Limb (tissue), 2 donors: ENCODE measurements around the gene ABR.
"Not testable (repeated sequence)": the region's sequence is repeated elsewhere in the genome, so short reads cannot be mapped to it uniquely, and the experiment has no call there.

Experiments used
- DNase-seq, 2 donors: peaks; one replicate each; pipeline ENCODE4 v3.0.0-alpha.2; 2016; ENCODE audit errors: extremely low spot score in 2 of 2

Gene ABR

GRCh38 chr17:995324-995723, 184.5 kb downstream of the ABR start:
- not testable (repeated sequence) for DNase-seq

DNA sequence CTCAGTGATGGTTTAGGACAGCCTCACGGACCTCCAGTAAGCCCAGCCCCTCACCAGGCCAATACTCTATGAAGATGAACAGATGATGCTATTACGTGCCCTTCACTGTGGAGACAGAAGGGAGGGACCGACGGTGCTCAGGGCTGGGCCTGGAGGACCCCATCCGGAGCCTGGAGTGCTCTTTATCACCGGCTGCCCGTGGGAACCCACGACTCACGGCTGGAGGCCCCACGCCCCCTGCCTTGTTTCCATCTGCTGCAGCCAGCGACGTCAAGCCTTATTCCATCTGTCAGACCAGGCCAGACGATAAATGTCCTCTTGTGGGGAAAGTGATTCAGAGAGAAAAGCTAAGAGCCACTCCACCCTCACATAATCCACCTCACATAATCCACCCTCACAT, 186.8 kb downstream of the ABR start:
- no peak for DNase-seq

DNA sequence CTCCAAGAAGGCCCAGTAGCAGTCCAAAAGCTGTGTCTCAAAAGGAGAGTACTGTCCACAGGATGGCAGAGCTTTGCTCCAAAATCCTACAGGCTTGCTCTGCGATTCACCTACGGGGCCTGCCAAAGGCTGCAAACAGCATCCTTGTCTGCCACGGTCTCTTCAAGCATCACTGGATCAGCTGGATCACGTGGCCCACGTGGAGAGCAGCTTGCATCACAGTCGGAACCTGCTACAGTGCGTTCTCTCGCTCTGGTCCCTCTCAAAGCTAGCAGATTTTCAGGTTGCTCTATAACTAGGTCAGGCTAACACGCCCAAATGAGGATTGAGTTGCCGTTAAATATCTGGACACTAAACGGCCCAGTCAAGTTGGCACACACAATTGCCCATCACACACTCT, 191.2 kb downstream of the ABR start:
- no peak for DNase-seq

DNA sequence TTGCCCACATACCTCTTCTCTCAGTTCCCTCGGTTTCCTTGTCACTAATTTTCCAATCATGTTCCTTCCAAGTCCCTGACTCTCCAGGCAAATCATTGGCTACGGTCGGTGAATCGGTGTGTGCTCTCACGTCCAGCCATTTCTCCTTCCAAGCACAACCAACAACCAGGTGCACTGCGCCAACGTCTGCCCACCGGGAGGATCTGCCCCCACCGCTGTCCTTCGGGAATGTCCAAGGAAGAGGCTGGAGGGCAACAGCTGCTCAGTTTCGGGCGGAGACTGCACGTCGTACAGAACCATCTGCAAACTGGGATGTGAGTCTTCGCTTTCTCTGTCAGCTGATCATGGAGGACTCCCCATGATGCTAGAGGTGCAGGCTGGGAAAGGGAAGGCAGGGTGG, 191.8 kb downstream of the ABR start:
- DNase-seq = no peak

DNA sequence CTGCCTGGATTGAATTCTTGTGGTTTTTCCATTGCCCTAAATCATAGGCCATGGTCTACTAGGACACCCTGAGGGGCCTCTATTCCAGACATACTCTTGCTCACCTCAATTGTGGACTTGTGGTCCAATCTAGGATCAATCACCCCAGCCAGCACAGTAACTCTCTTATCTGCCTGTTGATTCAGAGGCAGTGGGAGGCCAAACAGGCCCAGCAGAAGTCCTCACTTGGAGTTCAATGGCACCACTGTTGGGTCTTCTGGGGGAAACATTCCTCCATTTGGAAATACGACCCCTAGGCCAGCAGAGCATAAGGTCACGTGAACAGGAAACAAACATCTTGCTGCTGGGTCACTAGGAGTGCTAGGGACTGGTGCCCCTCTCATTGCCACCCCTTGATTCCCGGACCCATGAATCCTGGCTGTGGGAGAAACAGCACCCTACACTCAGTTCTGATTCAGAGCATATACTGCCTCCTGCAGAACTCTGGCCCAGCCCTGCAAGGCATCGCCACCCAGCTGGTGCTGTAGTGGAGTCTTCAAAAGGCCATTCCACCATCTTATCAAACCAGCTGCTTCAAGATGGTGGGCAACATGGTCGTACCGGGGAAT, 193.4 kb downstream of the ABR start:
- no peak for DNase-seq

GRCh38 chr17:983921-984320, 195.9 kb downstream of the ABR start:
- DNase-seq = peak in 1 of 2 donors; percentile 48

DNA sequence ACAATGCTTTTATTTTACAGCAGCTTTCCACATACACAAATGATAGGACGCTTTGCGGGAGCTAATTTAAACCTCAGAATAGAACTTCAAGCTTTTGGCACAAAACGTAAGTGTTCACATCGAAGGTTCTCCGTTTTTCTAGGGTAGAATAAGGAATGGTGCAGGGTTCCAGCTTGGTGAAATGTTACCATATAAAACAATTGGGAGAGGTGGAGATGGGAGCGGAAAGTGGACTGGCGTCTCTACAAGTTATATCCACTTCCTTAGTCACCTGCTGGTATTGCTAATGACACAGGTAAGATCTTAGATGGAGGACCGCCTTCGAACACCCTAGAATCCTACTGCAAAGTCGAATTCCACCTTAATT, 198.5 kb downstream of the ABR start:
- DNase-seq = no peak

GRCh38 chr17:980406-981291, 199.1 kb downstream of the ABR start:
- peak; percentile 81 to 93 for DNase-seq

GRCh38 chr17:979539-980405, 200.0 kb downstream of the ABR start, which contains the start of gene NXN:
Gene NXN, minus strand, starts transcription at chr17:979776.
- DNase-seq = peak; percentile 90 to 98

- no peak for DNase-seq
Observed at GRCh38 chr17:979212-979538, 200.6 kb downstream of the ABR start.

DNA sequence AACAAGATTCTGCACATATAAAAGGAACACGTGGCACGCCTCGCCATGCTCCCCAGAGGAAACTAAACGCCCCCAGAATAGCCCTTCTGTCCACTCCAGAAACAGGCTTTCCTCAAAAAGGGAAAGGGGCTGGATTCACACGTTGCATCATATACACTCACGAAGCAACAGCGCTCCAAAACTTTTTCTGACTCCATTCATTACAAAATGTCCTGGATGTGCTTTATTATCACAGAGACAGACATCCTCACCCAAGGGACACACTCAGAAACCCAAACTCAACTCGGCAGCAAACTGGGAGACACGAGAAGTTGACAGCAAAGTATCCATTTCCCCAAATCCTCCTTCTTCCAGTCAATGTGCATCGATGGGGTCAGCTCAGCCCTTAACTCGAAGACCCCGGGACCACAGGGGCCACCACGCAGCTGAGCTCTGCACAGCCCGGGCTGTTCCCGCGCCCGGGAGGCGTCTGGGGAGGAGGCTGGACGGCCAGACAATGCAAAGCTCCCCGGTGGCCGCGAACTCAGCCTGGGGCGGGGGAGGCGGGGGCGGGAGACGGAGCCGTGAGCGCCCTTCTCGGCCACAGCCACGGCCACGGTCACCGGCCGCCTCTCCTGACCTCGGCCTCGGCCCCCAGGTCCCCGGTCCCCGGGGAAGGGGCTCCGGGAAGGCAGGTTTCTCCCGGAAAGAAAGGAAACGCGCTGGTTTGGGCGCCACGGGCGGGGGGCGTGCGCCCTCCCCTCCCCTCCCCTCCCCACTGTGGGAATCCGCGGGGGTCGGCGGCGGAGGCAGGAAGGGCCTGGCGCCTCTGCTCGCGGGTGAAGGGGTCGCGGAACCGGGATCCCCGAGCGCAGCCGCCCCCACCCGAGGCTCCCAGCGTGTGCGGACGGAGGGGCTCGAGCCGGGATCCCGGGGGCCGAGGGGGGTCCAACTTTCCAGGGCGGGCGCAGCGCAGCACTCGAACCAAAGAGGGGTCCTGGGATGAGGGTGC, 201.4 kb downstream of the ABR start:
- DNase-seq = peak; percentile 45 to 69

DNA sequence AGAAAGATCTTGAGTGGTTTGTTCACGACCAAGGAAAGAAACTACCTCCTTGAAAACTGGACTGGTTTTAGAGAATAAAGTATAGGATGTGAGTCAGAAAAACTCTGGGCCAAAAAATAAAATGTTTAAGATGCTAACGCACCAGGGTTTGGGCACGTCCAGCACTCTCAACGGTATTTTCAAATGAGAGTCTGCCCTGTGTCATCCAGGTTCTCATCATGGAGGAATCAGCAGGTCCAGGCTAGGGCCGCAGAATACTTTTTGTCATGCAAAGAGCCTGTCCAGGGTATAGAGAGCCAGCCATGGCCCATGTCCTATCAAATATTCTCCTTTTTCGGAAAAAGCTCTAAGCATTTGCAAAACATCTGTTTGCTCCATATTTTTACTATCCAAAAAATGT, 202.6 kb downstream of the ABR start:
- no peak for DNase-seq

- DNase-seq = no peak
Observed at GRCh38 chr17:976312-976711, 203.5 kb downstream of the ABR start.

GRCh38 chr17:975371-975915, 204.3 kb downstream of the ABR start:
- no peak for DNase-seq

- not testable (repeated sequence) for DNase-seq
Observed at GRCh38 chr17:974778-975177, 205.0 kb downstream of the ABR start.

GRCh38 chr17:973053-973452, 206.7 kb downstream of the ABR start:
- no peak for DNase-seq

- not testable (repeated sequence) for DNase-seq
Observed at GRCh38 chr17:971861-972260, 207.9 kb downstream of the ABR start.

GRCh38 chr17:970364-970763, 209.4 kb downstream of the ABR start:
- no peak for DNase-seq

DNA sequence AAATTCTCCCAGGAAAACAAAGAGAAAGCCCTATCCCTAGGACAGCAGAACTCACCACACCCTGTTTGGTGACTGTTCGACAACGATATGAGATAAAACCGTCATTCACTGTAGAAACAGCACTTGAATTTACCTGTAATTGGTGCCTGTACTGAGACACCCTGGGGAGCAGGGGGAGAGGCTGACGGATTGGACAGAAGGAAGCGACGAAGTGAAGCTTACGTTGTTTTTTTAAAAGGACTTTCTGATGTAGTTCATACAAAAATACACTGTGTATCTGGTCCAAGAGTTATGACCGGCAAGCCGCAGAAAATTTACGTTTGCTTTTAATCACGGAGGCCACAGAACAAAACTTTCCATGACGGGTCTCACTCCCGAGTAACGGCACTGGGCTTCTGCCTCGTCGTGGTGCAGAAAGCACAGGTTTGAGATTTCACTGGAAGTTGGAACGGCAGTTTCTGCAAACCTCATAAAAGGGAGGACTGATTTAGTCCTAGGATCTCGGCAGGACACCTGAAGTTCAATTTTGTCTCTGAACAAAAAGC, 209.9 kb downstream of the ABR start:
- DNase-seq = no peak
